ENCODE measurements around the gene BAG5. TPM values are rescaled to one million over a fixed set of nuclear protein-coding genes. Genes with fewer than 3 reads are reported as not detected.

Gene BAG5
- total RNA-seq, 1 experiment from 2014 or later, result 28.9 TPM

DNA sequence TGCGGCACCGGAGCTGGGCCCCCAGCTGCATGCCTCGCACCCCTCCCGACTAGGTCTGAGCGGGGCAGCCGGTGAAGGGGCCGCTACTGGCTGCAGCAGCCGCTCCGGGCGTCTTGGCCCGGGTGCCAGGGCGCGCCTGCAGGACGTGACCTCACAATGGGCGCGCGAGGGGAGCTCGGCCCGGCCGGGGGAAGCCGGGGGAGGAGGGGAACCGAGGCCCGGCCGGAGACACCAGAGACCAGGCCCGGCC lies 353 bp downstream of the BAG5 start:
- Mint-ChIP-seq H3K27me3 (ENCODE audit: insufficient read depth, unreplicated experiment) (no peaks in the 10 kb centered on the region), H3K4me1 (ENCODE audit: low read depth, unreplicated experiment) (no peaks in the 10 kb centered on the region), H3K27ac (ENCODE audit: unreplicated experiment) (peak overlapping the region; percentile 93), H3K36me3 (ENCODE audit: insufficient read depth, unreplicated experiment) (peaks cover 52% of the 10 kb centered on the region), H3K9me3 (ENCODE audit: unreplicated experiment) (no peaks in the 10 kb centered on the region), H3K4me3 (ENCODE audit: unreplicated experiment) (peak overlapping the region; percentile 99)
- CTCF ChIA-PET, result interaction anchor here (1.5 kb wide), 1 partner anchor 44 kb away, joined by 4 read pairs; no protein-coding TSS in a partner anchor
- H3K9me3 ChIP-seq, result no peaks in the 10 kb centered on the region
- H3K4me1 ChIP-seq, result peaks cover 4% of the 10 kb centered on the region; the same call in 1 of the 2 replicates
- POLR2A ChIA-PET, result interaction anchor here (0.6 to 0.9 kb wide), 2 partner anchors 33 to 101 kb away, joined by 3 read pairs; partner anchors contain the start of gene TRMT61A
- no peaks in the 10 kb centered on the region for H3K27me3 ChIP-seq (replicated peaks; ENCODE audit: control insufficient read depth, insufficient read depth, low read length)
- 0 out of 2 replicates have a peak, but pooled peaks cover 2% of the 10 kb centered on the region for H3K36me3 ChIP-seq (ENCODE audit: control insufficient read depth, insufficient read depth, low read length)
- DNase-seq, result no peak
- intact Hi-C loops (cut with micrococcal nuclease; ENCODE audit: unreplicated experiment), result loop anchor here (10.0 kb wide), 1 partner anchor 63 kb away; the partner anchor contains the start of gene KLC1
- TF ChIP-seq CTCF (IDR thresholded peaks at IDR 0.05; ENCODE audit: insufficient read depth in 1 of 2, low read depth in 1 of 2, low read length in 1 of 2, severe bottlenecking in 1 of 2, unreplicated experiment in 1 of 2), result no peak
- H3K4me3 ChIP-seq (ENCODE audit: low read depth, low read length), result peak overlapping the region; percentile 96
- BruUV-seq (replicated peaks), result no TSS peak

- no peaks in the 10 kb centered on the region for H3K9me3 Mint-ChIP-seq (ENCODE audit: unreplicated experiment)
- DNase-seq, result peak; percentile 41 to 46
- no peaks in the 10 kb centered on the region for H3K9me3 ChIP-seq
- H3K4me1 Mint-ChIP-seq (ENCODE audit: low read depth, unreplicated experiment), result no peaks in the 10 kb centered on the region
- TF ChIP-seq CTCF (IDR thresholded peaks at IDR 0.05; ENCODE audit: insufficient read depth in 1 of 2, low read depth in 1 of 2, low read length in 1 of 2, severe bottlenecking in 1 of 2, unreplicated experiment in 1 of 2), result no peak
- H3K4me1 ChIP-seq, result peaks cover 4% of the 10 kb centered on the region; the same call in 1 of the 2 replicates
- peak overlapping the region; percentile 99 for H3K4me3 Mint-ChIP-seq (ENCODE audit: unreplicated experiment)
- BruUV-seq (replicated peaks), result no TSS peak
- peaks cover 56% of the 10 kb centered on the region for H3K36me3 Mint-ChIP-seq (ENCODE audit: insufficient read depth, unreplicated experiment)
- H3K27me3 Mint-ChIP-seq (ENCODE audit: insufficient read depth, unreplicated experiment), result no peaks in the 10 kb centered on the region
- ChIA-PET CTCF (interaction anchor here (0.6 to 1.5 kb wide), 2 partner anchors 42 to 43 kb away, joined by 4 to 12 read pairs; no protein-coding TSS in a partner anchor), POLR2A (interaction anchor here (0.5 to 0.9 kb wide), 8 partner anchors 10 to 155 kb away, joined by 3 to 11 read pairs (median 3); partner anchors contain the start of genes TRMT61A and ZFYVE21)
- peak overlapping the region; percentile 93 for H3K27ac Mint-ChIP-seq (ENCODE audit: unreplicated experiment)
- peak overlapping the region; percentile 96 for H3K4me3 ChIP-seq (ENCODE audit: low read depth, low read length)
- intact Hi-C loops (cut with micrococcal nuclease; ENCODE audit: unreplicated experiment), result loop anchor here (10.0 kb wide), 1 partner anchor 63 kb away; the partner anchor contains the start of gene KLC1
- 0 out of 2 replicates have a peak, but pooled peaks cover 2% of the 10 kb centered on the region for H3K36me3 ChIP-seq (ENCODE audit: control insufficient read depth, insufficient read depth, low read length)
- no peaks in the 10 kb centered on the region for H3K27me3 ChIP-seq (replicated peaks; ENCODE audit: control insufficient read depth, insufficient read depth, low read length)
These were observed 877 bp downstream of the BAG5 start for GRCh38 chr14:103561381-103562178.

- no peak overlapping the region for H3K27ac Mint-ChIP-seq (ENCODE audit: unreplicated experiment)
- DNase-seq, result no peak
- H3K9me3 Mint-ChIP-seq (ENCODE audit: unreplicated experiment), result no peaks in the 10 kb centered on the region
- peak overlapping the region; percentile 99 for H3K4me3 Mint-ChIP-seq (ENCODE audit: unreplicated experiment)
- H3K9me3 ChIP-seq, result no peaks in the 10 kb centered on the region
- no peaks in the 10 kb centered on the region for H3K4me1 Mint-ChIP-seq (ENCODE audit: low read depth, unreplicated experiment)
- no peaks in the 10 kb centered on the region for H3K27me3 Mint-ChIP-seq (ENCODE audit: insufficient read depth, unreplicated experiment)
- peak overlapping the region; percentile 96 for H3K4me3 ChIP-seq (ENCODE audit: low read depth, low read length)
- ChIA-PET CTCF (no interaction called here), POLR2A (interaction anchor here (0.6 to 0.7 kb wide), 2 partner anchors 23 to 58 kb away, joined by 3 to 11 read pairs; no protein-coding TSS in a partner anchor)
- no TSS peak for BruUV-seq (replicated peaks)
- no peak for TF ChIP-seq CTCF (IDR thresholded peaks at IDR 0.05; ENCODE audit: insufficient read depth in 1 of 2, low read depth in 1 of 2, low read length in 1 of 2, severe bottlenecking in 1 of 2, unreplicated experiment in 1 of 2)
- peaks cover 56% of the 10 kb centered on the region for H3K36me3 Mint-ChIP-seq (ENCODE audit: insufficient read depth, unreplicated experiment)
- intact Hi-C loops (cut with micrococcal nuclease; ENCODE audit: unreplicated experiment), result loop anchor here (10.0 kb wide), 1 partner anchor 64 kb away; the partner anchor contains the start of gene KLC1
- no peaks in the 10 kb centered on the region for H3K27me3 ChIP-seq (replicated peaks; ENCODE audit: control insufficient read depth, insufficient read depth, low read length)
- H3K36me3 ChIP-seq (ENCODE audit: control insufficient read depth, insufficient read depth, low read length), result 0 out of 2 replicates have a peak, but pooled peaks cover 2% of the 10 kb centered on the region
- H3K4me1 ChIP-seq, result peaks cover 4% of the 10 kb centered on the region; the same call in 1 of the 2 replicates
These were observed 1.8 kb downstream of the BAG5 start for GRCh38 chr14:103560691-103561090.

All from Caco-2 (cell line).